Measurements from ENCODE around the gene CARD10.

The CARD10 gene

GRCh38 chr22:37525746-37526350 is 6.6 kb upstream of the CARD10 start:
- DNase-seq (ENCODE audit: low read depth): no peak

- DNase-seq (ENCODE audit: low read depth): peak; percentile 66
Observed at GRCh38 chr22:37525073-37525745, 6.0 kb upstream of the CARD10 start.

- DNase-seq (ENCODE audit: low read depth): no peak
Observed at GRCh38 chr22:37522482-37522881, 3.3 kb upstream of the CARD10 start.

GRCh38 chr22:37521236-37521739 is 2.1 kb upstream of the CARD10 start:
- no peak for DNase-seq (ENCODE audit: low read depth)

DNA sequence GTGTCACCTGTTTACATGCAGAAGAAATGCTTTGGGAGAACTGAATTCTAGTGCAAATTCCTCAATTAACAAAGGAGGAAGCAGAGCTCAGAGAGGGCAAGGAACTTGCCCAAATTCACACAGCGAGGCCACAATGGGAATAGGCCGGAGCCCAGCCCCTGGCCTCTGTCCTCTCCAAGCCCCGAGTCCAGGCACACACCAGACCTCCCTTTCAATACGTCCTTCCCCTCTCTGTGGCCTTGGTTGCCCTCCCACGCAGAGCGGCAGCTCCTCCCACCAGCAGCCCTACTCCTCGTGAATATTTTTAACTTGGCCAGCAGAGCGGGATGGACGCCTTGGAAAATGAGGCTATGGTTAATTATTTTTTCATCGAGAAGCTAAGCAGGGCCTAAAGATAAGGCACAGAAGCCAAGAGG is 1.6 kb upstream of the CARD10 start:
- DNase-seq (ENCODE audit: low read depth): no peak

DNA sequence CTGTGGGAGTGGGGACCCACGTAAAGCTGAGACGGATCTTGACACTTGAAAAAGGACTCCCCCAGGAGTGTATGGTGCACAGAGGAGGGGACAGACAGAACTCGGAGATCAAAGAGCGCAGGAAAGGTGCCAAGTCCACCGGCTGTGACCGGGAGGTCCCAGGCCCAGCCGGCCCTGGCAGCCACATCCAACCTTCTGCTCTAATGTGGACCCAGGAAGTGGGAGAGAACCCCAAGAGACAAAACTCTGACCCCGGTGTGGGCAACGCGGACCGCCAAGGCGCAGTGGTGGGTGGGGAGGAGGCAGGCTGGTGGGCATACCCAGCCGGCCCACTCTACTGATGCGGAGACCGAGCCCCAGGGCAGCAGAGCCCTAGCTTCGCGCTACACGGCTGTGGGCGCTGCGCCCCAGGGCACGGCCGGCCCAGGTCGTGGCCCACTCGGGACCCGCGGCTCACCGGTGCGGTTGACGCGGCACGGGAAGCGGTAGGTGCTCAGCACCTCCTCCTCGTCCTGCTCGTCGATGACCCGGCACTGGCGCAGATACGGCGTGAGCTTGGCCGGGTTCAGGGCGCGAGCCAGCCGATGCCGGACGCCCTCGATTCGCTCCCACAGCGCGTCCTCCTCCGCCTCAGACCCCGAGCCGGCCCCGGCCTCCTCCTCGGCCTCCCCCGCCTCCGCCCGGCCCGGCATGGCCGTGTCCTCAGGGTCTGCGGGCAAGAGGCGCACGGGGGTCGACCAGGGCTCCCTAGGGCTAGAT is 527 bp downstream of the CARD10 start:
- no peak for DNase-seq (ENCODE audit: low read depth)

DNA sequence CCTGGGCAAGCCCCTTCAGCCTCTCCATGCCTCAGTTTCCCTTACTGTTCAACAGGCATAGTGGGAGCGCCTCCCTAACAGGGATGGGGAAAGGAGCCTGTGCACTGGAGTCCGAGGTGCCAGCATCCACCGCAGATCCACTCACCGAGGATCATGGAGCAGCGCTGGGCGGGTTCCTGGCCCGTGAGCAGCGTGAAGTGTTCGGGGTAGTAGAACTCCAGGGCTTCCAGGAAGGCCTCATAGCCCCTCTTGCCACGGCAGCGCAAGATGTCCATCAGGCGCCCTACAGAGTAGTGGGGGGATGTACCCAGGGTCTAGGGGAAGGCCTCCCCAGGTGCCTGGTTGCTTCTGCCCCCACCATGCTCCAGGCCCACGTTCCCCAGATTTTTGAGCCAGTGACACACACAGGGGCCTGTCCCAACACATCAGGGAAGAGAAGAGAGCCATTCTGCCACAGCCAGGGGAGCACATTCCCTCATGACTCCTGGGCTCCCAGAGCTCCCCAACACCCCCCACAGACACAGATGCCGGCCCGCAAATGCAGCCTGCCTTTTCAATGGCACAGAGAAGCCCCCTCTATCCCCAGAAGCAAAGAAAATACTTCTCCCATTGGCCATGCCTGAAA is 1.3 kb downstream of the CARD10 start:
- no peak for DNase-seq (ENCODE audit: low read depth)

DNA sequence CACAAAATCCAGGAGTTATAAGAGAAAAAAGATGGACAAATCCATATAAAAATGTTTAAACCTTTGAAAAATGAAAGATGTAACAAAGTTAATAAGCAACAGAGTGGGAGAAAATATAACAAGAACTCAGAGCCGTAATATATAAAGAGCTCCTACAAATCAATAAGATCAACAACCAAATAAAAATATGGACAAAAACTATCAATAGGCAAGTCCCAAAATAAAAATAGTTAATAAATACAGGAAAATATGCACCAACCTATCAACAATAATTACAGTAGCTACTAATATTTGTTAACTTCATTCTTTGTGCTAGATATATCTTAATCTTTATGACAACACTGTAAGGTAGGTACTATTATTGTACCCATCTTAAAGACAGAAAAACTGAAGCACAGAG is 2.8 kb downstream of the CARD10 start:
- DNase-seq (ENCODE audit: low read depth): no peak

DNA sequence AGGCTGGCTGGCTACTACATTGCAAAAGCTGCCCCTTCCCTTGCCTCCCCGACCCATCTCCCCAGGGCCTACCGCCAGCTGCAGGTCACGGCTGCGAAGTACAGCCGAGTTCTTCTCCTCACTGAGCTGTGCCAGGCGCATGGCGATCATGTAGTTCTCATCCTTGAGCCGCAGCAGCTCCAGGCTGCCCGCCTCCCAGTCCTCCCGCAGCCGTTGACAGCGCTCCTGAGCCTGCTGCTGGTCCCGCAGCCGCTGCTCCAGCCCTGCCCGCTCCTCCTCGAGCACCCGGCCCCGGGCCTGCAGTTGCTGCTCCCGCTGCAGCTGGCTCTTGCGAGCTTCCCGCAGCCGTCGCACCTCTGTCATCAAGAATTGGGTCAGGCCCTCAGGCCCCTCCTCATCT is 3.3 kb downstream of the CARD10 start:
- DNase-seq (ENCODE audit: low read depth): no peak

DNA sequence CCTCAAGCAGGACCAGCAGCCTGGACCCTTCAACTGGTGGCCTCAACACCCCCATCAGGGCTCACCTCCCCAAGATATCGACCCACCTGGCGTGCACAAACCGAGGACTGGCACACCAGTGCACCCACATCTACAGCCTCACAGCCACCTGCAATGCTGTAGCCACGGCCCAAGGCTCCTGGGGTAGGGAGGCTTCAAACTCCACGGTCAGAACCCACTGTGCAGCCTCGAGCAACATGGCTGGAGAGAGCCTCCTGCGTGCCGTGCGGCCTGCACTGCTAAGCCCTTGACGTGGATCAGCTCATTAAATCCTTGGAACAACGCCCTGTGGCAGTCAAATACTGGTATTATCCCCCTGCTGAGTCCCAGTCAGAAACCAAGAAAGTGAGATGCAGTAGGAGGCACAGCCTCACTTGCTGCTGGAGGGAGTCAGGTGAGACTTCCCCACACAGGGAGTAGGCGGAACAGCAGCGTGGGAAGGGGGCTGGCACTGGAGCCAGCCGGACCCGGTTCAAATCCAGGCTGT is 4.6 kb downstream of the CARD10 start:
- no peak for DNase-seq (ENCODE audit: low read depth)

DNA sequence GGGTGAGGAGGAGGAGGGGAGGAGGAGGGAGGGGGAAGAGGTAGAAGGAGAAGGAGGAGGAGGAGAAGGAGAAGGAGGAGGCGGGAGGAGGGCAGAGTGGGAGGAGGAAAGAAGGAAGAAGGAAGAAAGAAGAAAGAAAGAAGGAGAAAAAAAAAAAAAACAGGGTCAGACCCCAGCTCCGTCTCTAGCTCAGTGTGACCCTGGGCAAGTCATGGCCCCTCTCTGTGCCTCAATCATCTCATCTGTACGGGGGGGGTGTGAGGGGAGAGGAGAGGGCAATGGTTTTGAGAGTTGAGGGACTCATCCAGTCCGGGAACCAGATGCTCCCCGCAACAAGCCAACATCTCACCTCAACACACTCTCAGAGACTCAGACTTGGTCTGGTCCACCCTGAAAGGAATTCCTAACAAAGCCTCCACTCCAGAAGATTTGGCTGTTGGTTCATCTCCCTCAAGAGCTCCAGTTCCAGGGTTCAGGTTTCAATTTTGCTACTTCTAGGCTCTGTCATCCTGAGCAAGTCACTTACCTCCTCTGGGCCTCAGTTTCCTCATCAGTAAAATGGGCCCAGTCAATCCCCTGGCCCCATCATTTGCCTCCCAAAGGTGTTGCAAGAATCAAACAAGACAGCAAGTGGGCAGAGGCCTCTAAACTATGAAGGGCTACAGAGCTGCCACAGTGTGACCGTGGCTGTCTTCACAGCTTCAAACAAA is 7.7 kb downstream of the CARD10 start:
- no peak for DNase-seq (ENCODE audit: low read depth)

DNA sequence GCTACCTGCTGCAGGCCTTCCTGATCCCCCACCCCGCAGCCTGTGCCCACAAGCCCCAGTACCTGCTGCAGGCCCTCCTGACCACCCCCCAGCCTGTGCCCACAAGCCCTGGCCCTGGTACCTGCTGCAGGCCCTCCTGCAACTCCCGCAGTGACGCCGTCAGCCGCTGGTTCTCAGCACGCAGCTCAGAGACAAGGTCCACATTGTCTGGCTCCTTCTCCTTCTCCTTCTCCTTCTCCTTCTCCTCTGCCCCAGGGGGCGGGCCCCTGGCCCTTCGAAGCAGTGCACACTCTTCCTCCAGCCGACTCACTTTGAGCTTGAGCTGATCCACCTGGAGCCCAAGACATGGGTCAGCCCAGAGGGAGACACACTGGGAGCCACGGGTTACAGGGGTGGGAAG is 9.1 kb downstream of the CARD10 start:
- no peak for DNase-seq (ENCODE audit: low read depth)

- DNase-seq (ENCODE audit: low read depth): no peak
Observed at GRCh38 chr22:37509059-37509860, 10.0 kb downstream of the CARD10 start.

DNA sequence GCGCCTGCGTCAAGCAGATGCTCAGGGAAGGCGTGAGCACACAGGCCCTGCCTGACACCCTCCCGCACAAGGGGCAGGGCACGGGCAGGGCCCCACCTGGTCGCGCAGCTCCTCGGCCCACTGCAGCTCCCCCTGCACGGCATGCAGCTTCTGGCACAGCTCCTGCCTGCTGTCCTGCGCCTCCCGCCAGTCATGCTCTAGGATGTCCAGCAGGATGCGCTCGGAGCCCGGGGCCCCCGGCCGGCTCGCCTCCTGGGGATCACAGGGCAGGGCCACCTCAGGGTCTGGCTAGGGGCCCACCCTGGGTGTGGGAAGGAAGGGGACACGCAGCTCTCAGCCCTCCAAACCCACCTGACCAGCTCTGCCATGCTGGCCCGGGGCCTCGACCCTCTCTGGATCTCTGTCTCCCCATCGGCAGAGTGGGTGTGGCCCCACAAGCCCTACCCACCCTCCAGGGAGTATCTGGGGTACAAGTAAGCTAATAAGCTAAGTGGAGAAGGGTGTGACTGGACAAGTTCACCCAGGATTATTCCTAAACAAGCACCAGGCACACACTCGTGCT is 10.7 kb downstream of the CARD10 start:
- no peak for DNase-seq (ENCODE audit: low read depth)

GRCh38 chr22:37507731-37508130 is 11.5 kb downstream of the CARD10 start:
- no peak for DNase-seq (ENCODE audit: low read depth)

DNA sequence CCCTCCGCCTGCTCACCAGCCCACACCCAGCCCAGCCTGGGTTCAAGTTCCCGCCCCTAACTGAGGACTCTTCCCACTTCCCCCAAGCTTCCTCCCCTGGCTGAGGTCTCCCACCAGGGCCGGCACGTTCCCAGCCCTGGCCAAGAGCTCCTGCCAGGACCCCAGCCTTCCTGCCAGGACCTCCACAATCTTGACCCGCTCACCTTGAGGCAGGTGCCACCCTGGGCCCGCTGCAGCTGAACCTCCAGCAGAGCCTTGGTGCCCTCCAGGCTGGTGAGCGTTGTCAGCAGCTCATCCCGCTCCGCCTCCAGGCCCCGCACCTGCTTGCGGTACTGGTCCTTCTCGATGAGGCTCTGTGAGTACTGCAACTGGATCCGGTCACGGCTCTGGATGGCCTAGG is 13.2 kb downstream of the CARD10 start:
- DNase-seq (ENCODE audit: low read depth): no peak

DNA sequence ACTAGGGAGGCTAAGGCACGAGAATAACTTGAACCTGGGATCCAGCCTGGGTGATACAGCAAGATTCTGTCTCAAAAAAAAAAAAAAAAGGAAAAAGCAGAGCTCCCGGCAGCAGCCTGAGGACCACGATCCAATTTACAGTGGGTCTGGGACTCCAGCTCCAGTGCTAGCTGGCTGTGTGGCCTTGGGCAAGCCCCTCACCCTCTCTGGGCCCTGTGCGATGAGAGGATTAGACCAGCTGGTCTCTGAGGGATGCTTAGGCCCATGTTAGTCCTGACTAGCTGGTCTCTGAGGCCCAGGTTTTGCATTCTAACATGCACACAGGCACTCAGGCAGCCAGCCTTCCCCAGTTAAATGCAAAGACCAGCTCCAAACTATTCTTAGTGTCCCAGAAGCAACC is 13.7 kb downstream of the CARD10 start:
- DNase-seq (ENCODE audit: low read depth): no peak

DNA sequence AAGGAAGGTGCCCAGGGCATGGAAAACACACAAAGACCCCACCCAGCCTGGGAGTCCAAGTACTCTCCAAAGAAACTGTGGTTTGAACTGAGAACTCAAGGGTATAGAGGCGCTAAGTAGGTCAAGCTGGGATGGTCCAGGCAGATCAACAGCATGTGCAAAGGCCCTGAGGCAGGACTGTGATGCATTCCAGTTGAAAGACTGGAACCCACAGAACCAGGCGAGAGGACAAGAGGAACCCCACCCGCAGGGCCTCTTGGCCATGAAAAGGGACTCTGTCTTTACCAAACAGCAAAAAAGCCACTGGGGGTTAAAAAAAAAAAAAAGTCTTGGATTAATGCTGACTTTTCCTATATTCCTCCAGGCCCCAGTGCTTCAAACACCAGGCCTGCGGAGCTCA is 14.3 kb downstream of the CARD10 start:
- no peak for DNase-seq (ENCODE audit: low read depth)

GRCh38 chr22:37503850-37504249 is 15.4 kb downstream of the CARD10 start:
- no peak for DNase-seq (ENCODE audit: low read depth)

DNA sequence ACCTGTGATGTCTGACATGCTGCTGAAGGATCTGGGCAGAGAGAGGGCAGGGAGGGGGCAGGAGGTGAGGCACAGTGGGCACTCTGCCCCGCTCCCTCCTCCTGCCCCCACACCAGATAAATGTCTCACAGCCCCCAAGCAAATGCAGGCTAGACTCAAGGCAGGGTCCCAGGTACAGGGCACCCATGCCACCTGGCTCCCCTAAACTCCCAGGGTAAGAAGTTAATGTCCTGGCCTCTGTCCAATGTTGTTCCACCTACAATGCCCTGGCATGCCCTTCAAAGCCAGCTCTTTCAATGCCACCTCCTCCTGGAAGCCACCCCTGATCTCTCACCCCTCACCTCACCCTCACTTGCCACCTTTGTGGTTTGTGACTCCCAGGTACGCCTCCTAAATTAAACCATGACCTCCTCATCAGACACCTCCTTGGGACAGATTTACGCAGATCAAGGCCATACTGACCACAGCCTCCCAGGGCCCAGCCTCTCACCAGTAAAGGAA is 16.0 kb downstream of the CARD10 start:
- no peak for DNase-seq (ENCODE audit: low read depth)
